NCI-H526 (cell line): ENCODE data around the gene BRCA1.
A peak's percentile ranks its signal among the peaks of the same experiment; 100 is the strongest.
"Not testable (repeated sequence)": the region's sequence is repeated elsewhere in the genome, so short reads cannot be mapped to it uniquely, and the experiment has no call there.

Source experiments
- DNase-seq, 2 experiments: peaks; one replicate each; lab custom pipeline; 2025; lab: John Stamatoyannopoulos, UW

BRCA1 gene

DNA sequence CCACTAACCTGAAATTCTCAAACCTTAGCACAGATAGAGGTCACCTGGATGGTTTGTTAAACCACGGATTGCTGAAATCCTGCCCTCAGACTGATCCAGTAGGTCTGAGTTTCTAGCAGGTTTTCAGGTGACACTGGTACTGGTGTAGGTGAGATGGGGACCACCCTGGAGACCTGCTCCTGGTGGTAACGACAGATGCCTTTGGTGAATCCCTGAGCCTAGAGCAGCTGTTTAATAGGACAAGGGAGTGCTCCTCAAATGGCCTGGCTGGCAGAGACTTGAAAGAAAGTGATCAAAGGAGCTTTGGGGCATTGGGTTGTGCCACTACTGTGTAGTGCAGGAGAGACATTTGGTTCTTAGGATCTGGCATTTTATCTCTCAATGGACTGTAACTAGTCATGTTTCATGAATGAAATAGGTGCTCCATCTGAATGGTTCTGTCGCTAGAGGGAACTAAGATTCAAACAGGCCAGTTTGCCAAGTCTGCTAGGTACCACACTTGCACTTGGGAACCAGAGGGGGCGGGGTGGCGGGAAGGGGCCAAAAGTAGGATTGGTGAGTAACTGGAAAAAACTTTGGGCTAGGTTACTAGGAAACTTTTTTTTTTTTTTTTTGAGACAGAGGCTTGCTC lies 121.5 kb downstream of the BRCA1 start:
- no peak for DNase-seq

GRCh38 chr17:43000894-43001293 lies 124.3 kb downstream of the BRCA1 start:
- DNase-seq = not testable (repeated sequence)

DNA sequence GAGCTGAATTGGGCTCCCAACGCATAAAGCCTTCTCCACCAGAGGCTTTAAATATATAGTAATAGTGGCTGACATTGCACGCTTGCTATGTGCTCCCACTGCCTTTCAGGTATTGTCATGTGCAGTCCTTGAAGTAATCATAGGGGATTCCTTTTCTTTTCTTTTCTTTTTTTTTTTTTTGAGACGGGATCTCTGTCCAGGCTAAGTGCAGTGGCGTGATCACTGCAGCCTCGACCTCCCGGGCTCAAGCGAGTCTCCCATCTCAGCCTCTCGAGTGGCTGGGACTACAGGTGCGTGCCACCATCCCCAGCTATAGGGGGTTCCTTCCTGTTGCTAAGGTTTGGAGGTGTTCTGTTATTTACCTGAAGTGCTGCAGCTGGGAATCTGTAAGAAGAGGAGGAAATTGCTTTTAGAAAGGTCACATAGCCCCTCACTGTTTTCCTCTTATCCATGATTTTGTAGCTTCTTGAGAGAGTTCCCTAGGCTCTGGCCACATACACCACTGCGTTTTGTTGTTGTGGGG lies 126.1 kb downstream of the BRCA1 start:
- DNase-seq = no peak

DNA sequence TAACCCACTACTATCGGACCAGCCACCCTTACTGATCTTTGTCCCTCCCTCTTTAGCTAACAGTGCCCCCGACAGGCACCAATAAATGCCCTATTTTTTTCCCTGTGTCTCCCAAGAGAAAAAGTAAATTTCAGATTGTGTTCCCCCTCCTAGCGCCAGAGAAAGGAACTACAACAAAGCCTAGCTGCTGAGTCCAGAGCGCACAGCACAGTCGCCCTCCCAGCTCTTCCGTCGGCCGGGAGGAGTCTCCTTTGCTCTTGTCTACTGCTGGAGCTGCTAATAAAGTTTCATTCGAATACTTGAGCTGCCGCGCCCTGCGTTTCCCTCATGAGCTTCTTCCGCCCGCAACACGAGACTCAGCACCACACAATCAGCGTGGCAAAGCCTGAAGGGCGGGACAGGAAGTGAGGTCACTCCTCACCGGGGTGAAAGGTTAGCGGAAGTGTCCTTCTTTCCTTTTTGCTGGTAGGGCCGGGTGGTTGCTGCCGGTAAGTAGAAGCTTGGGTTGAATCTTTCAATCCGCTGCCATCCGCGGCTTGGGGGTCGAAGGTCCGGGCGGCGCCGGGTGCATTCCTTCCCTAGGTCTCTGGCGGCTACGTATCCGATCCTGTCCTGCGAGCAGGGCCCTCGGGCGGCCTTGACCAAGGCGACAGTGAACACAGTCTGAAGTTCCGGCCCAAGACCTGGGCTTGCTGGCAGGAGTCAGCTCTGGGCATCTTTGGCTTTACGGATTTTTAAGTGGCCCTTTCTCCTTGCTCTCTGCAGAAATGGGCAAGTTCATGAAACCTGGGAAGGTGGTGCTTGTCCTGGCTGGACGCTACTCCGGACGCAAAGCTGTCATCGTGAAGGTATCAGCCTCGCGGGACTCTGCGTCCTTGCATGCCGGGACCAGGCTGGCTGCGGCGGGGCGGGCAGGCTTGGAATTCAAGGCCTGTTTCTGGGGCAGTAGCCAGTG lies 126.9 kb downstream of the BRCA1 start, which contains the start of gene RPL27:
TSS of gene RPL27 (plus strand) at position 436 of the 955 bp plus-strand sequence. CDS start at position 768, 332 bp downstream.
- DNase-seq = peak; percentile 99

- DNase-seq = no peak
Observed at GRCh38 chr17:42997390-42997983, 127.7 kb downstream of the BRCA1 start.
